HepG2 (cell line): Measurements from ENCODE around the gene CIROP. TPM values are rescaled to one million over a fixed set of nuclear protein-coding genes. Genes with fewer than 3 reads are reported as not detected.

Source experiments
- ARNT ChIP-seq: fragments of 450-650 bp; IDR thresholded peaks from 2 replicates; pipeline ENCODE4 v1.6.1; 2017
- CBX1 ChIP-seq: IDR thresholded peaks from one replicate; pipeline ENCODE4 v1.6.1; 2016; ENCODE audit warnings: antibody characterized with exemption, low read depth
- HCFC1 ChIP-seq: fragments of 150-350 bp; IDR thresholded peaks from 2 replicates; pipeline ENCODE4 v1.6.1; 2014; ENCODE audit warnings: low read depth, low read length
- MYC ChIP-seq: sonication (generic); formaldehyde crosslinking; IDR thresholded peaks from 2 replicates; pipeline ENCODE4 v1.9.0; 2021; ENCODE audit warnings: missing genetic modification reagents, borderline replicate concordance
- SAP130 ChIP-seq: IDR thresholded peaks from 2 replicates; pipeline ENCODE4 v1.6.1; 2016; ENCODE audit warnings: low read depth
- ZBTB1 ChIP-seq: sonication (generic); formaldehyde crosslinking; IDR thresholded peaks from 2 replicates; pipeline ENCODE4 v1.4.0; 2020; ENCODE audit warnings: missing genetic modification reagents, borderline replicate concordance
- ZBTB21 ChIP-seq: sonication (generic); formaldehyde crosslinking; IDR thresholded peaks from 2 replicates; pipeline ENCODE4 v1.4.0; 2020; ENCODE audit warnings: missing genetic modification reagents
- ZBTB8A ChIP-seq: sonication (generic); formaldehyde crosslinking; IDR thresholded peaks from 2 replicates; pipeline ENCODE4 v1.4.0; 2020; ENCODE audit warnings: mild to moderate bottlenecking, low read depth, missing genetic modification reagents, borderline replicate concordance
- ZNF207 ChIP-seq: fragments of 450-650 bp; IDR thresholded peaks from 2 replicates; pipeline ENCODE4 v1.6.1; 2016; ENCODE audit warnings: antibody characterized with exemption, borderline replicate concordance
- ZNF788 ChIP-seq: sonication (generic); formaldehyde crosslinking; IDR thresholded peaks from 2 replicates; pipeline ENCODE4 v1.5.0; 2020; ENCODE audit warnings: mild to moderate bottlenecking, missing genetic modification reagents, borderline replicate concordance
- ZNF841 ChIP-seq: sonication (generic); formaldehyde crosslinking; IDR thresholded peaks from 2 replicates; pipeline ENCODE4 v1.8.1; 2023; ENCODE audit warnings: missing genetic modification reagents, borderline replicate concordance
- polyA plus RNA-seq, 8 experiments: library from polyadenylated mRNA; depleted of rRNA in 3 of 8; stranded (reverse) in 7 of 8; unstranded in 1 of 8; fragments of >200 nt; fragmentation: Illumina TruSeq in 4 of 8; extraction: Trizol in 4 of 8; gene quantifications; 2 replicates each; pipeline versions ENCODE4 v1.2.1 to v1.2.3, GENCODE V29; 2011 to 2016; ENCODE audit warnings: low read depth in 4 of 8, missing spikeins in 1 of 8, mixed read lengths in 1 of 8; ENCODE audit not compliant: insufficient read depth in 1 of 8
- total RNA-seq, 5 experiments: library from RNA; depleted of rRNA; stranded (reverse); fragments of >200 nt; fragmentation: Illumina TruSeq; extraction: Trizol; gene quantifications; 2 replicates each; pipeline ENCODE4 v1.2.3, GENCODE V29; 2016; ENCODE audit warnings: low read depth in 1 of 5
- TF ChIP-seq, protein P1 (sequence below): sonication (generic); formaldehyde crosslinking; IDR thresholded peaks from 2 replicates; pipeline ENCODE4 v1.4.0; 2020; ENCODE audit warnings: missing genetic modification reagents
- TF ChIP-seq, protein P2 (sequence below): sonication (generic); formaldehyde crosslinking; IDR thresholded peaks from 2 replicates; pipeline ENCODE4 v1.4.0; 2020; ENCODE audit warnings: missing genetic modification reagents
- TF ChIP-seq, protein P3 (sequence below): sonication (generic); formaldehyde crosslinking; IDR thresholded peaks from 2 replicates; pipeline ENCODE4 v1.4.0; 2020; ENCODE audit warnings: missing genetic modification reagents
- TF ChIP-seq, protein P4 (sequence below): sonication (generic); formaldehyde crosslinking; IDR thresholded peaks from 2 replicates; pipeline ENCODE4 v1.5.1; 2020; ENCODE audit warnings: mild to moderate bottlenecking, moderate library complexity, missing genetic modification reagents
- TF ChIP-seq, protein P5 (sequence below): IDR thresholded peaks from 2 replicates; pipeline ENCODE4 v1.6.1; 2012; ENCODE audit warnings: inconsistent platforms

The CIROP gene
- total and polyA plus RNA-seq, 2 of the 13 experiments (the other 11 are each of a cell fraction or from before 2014, with no cell fraction given): 0.07 TPM; not detected in 1

DNA sequence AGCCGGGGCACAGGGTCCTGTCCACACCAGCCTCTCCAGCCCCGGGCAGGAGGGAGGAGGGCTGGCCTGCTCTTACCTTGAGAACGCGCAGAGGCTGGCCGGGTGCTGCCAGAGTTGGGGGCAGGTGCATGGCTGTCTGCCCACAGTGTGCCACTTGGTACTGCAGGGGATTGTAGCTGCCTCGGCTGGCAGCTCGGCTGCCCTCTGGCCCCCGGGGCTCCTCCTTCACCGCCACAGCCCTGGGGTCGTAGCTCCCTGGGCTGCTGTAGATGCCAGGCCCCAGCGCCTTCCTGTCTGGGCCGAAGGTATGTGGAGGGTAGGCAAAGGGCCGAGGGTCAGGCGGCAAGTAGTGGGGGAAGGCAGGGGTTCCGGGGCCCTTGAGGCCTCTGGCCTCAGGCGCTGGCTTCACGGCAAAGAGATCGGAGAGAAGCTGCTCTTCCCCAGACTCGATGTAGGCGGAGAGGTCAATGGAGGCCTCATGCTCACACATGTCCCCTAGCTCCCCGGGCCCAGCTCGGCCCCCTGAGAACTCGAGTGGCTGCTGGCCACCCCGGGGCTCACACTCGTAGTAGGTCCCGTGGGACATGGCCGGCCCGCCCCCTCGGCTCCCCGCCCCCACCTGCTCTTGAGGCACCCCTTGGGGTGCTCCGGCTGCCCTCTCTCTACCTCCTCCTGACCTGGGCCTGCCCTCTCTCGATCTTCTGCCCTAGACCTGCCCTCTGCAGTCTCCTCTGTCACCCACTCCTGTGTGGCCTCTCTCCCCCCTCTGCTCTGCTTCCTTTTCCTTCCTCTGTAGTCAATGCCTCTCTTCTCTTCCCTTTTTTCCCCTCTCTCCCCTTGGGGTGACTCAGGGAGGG, 13.9 kb upstream of the CIROP start, which contains the start of gene CEBPE (continued):
- TF ChIP-seq ZBTB8A (CRISPR knock-in tag) (no peak), CBX1 (no peak), ARNT (no peak), ZBTB1 (CRISPR knock-in tag) (0 out of 2 replicates have a peak, but pooled peaks have one; percentile 18), ZNF841 (CRISPR knock-in tag) (no peak), MYC (CRISPR knock-in tag) (peak; percentile 36; the same call in 1 of the 2 replicates), SAP130 (CRISPR knock-in tag) (no peak), ZBTB21 (CRISPR knock-in tag) (no peak), ZNF207 (no peak), HCFC1 (no peak), ZNF788 (CRISPR knock-in tag) (no peak)
- TF ChIP-seq, protein P1, sequence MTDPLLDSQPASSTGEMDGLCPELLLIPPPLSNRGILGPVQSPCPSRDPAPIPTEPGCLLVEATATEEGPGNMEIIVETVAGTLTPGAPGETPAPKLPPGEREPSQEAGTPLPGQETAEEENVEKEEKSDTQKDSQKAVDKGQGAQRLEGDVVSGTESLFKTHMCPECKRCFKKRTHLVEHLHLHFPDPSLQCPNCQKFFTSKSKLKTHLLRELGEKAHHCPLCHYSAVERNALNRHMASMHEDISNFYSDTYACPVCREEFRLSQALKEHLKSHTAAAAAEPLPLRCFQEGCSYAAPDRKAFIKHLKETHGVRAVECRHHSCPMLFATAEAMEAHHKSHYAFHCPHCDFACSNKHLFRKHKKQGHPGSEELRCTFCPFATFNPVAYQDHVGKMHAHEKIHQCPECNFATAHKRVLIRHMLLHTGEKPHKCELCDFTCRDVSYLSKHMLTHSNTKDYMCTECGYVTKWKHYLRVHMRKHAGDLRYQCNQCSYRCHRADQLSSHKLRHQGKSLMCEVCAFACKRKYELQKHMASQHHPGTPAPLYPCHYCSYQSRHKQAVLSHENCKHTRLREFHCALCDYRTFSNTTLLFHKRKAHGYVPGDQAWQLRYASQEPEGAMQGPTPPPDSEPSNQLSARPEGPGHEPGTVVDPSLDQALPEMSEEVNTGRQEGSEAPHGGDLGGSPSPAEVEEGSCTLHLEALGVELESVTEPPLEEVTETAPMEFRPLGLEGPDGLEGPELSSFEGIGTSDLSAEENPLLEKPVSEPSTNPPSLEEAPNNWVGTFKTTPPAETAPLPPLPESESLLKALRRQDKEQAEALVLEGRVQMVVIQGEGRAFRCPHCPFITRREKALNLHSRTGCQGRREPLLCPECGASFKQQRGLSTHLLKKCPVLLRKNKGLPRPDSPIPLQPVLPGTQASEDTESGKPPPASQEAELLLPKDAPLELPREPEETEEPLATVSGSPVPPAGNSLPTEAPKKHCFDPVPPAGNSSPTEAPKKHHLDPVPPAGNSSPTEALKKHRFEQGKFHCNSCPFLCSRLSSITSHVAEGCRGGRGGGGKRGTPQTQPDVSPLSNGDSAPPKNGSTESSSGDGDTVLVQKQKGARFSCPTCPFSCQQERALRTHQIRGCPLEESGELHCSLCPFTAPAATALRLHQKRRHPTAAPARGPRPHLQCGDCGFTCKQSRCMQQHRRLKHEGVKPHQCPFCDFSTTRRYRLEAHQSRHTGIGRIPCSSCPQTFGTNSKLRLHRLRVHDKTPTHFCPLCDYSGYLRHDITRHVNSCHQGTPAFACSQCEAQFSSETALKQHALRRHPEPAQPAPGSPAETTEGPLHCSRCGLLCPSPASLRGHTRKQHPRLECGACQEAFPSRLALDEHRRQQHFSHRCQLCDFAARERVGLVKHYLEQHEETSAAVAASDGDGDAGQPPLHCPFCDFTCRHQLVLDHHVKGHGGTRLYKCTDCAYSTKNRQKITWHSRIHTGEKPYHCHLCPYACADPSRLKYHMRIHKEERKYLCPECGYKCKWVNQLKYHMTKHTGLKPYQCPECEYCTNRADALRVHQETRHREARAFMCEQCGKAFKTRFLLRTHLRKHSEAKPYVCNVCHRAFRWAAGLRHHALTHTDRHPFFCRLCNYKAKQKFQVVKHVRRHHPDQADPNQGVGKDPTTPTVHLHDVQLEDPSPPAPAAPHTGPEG: no peak
- TF ChIP-seq, protein P2, sequence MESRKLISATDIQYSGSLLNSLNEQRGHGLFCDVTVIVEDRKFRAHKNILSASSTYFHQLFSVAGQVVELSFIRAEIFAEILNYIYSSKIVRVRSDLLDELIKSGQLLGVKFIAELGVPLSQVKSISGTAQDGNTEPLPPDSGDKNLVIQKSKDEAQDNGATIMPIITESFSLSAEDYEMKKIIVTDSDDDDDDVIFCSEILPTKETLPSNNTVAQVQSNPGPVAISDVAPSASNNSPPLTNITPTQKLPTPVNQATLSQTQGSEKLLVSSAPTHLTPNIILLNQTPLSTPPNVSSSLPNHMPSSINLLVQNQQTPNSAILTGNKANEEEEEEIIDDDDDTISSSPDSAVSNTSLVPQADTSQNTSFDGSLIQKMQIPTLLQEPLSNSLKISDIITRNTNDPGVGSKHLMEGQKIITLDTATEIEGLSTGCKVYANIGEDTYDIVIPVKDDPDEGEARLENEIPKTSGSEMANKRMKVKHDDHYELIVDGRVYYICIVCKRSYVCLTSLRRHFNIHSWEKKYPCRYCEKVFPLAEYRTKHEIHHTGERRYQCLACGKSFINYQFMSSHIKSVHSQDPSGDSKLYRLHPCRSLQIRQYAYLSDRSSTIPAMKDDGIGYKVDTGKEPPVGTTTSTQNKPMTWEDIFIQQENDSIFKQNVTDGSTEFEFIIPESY (CRISPR knock-in tag): no peak
- TF ChIP-seq, protein P3, sequence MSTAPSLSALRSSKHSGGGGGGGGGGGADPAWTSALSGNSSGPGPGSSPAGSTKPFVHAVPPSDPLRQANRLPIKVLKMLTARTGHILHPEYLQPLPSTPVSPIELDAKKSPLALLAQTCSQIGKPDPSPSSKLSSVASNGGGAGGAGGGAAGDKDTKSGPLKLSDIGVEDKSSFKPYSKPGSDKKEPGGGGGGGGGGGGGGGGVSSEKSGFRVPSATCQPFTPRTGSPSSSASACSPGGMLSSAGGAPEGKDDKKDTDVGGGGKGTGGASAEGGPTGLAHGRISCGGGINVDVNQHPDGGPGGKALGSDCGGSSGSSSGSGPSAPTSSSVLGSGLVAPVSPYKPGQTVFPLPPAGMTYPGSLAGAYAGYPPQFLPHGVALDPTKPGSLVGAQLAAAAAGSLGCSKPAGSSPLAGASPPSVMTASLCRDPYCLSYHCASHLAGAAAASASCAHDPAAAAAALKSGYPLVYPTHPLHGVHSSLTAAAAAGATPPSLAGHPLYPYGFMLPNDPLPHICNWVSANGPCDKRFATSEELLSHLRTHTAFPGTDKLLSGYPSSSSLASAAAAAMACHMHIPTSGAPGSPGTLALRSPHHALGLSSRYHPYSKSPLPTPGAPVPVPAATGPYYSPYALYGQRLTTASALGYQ (CRISPR knock-in tag): no peak
- TF ChIP-seq, protein P4, sequence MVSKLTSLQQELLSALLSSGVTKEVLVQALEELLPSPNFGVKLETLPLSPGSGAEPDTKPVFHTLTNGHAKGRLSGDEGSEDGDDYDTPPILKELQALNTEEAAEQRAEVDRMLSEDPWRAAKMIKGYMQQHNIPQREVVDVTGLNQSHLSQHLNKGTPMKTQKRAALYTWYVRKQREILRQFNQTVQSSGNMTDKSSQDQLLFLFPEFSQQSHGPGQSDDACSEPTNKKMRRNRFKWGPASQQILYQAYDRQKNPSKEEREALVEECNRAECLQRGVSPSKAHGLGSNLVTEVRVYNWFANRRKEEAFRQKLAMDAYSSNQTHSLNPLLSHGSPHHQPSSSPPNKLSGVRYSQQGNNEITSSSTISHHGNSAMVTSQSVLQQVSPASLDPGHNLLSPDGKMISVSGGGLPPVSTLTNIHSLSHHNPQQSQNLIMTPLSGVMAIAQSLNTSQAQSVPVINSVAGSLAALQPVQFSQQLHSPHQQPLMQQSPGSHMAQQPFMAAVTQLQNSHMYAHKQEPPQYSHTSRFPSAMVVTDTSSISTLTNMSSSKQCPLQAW (CRISPR knock-in tag): no peak
- TF ChIP-seq, protein P5, sequence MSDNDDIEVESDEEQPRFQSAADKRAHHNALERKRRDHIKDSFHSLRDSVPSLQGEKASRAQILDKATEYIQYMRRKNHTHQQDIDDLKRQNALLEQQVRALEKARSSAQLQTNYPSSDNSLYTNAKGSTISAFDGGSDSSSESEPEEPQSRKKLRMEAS: 0 out of 2 replicates have a peak, but pooled peaks have one; percentile 3
